ENCODE data around the gene C11orf65.
"Not testable (repeated sequence)": the region's sequence is repeated elsewhere in the genome, so short reads cannot be mapped to it uniquely, and the experiment has no call there.

Gene C11orf65

GRCh38 chr11:108388576-108388975 is 78.8 kb downstream of the C11orf65 start:
- no peak for TF ChIP-seq CTCF (conservative IDR thresholded peaks at IDR 0.05; ENCODE audit: low read depth)
- no peak for DNase-seq (ENCODE audit: low spot score)
- H3K27ac ChIP-seq, result no peak overlapping the region
- POLR2A ChIA-PET (ENCODE audit: low non-redundant PET), result no interaction called here
- CTCF ChIA-PET, result no interaction called here

DNA sequence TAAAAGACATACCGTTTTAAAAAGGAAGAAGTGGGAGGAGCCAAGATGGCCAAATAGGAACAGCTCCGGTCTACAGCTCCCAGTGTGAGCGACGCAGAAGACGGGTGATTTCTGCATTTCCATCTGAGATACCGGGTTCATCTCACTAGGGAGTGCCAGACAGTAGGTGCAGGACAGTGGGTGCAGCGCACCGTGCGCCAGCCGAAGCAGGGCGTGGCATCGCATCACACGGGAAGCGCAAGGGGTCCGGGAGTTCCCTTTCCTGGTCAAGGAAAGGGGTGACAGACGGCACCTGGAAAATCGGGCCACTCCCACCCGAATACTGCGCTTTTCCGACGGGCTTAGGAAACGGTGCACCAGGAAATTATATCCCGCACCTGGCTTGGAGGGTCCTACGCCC is 93.8 kb downstream of the C11orf65 start:
- H3K27ac ChIP-seq; POLR2A ChIA-PET (ENCODE audit: low non-redundant PET); DNase-seq (ENCODE audit: low spot score); CTCF ChIA-PET: not testable (repeated sequence)

DNA sequence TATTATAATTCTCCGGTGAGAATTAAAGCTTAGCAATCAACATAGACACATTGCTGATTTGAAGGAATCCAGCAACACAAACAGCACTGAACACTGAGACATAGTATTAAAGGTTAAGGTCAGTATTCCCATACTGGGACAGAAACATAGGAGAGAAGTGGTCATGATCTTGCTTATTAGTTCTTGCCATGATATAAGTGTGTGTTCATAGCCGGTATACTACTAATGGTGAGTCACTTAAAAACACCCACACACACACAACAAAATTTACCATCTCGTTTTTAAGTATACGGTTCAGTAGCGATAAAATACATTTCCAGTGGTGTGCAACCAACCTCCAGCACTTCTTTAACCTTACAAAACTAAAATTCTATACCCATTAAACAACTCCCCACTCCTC is 96.3 kb downstream of the C11orf65 start:
- no peak overlapping the region for H3K27ac ChIP-seq
- no peak for TF ChIP-seq CTCF (conservative IDR thresholded peaks at IDR 0.05; ENCODE audit: low read depth)
- POLR2A ChIA-PET (ENCODE audit: low non-redundant PET), result no interaction called here
- DNase-seq (ENCODE audit: low spot score), result no peak
- CTCF ChIA-PET, result no interaction called here

DNA sequence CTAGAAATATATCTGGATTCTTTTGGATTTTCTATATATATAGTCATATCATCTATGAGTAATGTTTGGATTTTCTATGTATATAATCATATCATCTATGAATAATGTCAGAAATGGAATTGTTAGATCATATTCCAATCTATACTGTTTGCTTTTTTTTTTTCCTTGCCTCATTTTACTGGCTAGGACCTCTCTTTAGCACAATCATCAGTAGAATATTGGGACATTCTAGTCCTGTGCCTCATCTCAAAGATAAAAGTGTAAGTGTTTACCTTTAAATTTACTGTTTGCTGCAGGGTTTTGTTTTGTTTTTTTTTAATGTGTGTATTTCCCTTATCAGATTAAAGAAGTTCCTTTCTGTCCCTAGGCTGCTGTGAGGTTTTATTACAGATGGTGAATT is 97.0 kb downstream of the C11orf65 start:
- ChIA-PET POLR2A (ENCODE audit: low non-redundant PET) (no interaction called here), CTCF (interaction anchor here (0.7 kb wide), 1 partner anchor 1543 kb away, joined by 3 read pairs; no protein-coding TSS in a partner anchor)
- TF ChIP-seq CTCF (conservative IDR thresholded peaks at IDR 0.05; ENCODE audit: low read depth), result no peak
- no peak for DNase-seq (ENCODE audit: low spot score)
- H3K27ac ChIP-seq, result no peak overlapping the region

- no peak for TF ChIP-seq CTCF (conservative IDR thresholded peaks at IDR 0.05; ENCODE audit: low read depth)
- DNase-seq (ENCODE audit: low spot score), result no peak
- H3K27ac ChIP-seq, result no peak overlapping the region
- ChIA-PET POLR2A (ENCODE audit: low non-redundant PET) (no interaction called here), CTCF (interaction anchor here (0.6 kb wide), 1 partner anchor 540 kb away, joined by 3 read pairs; no protein-coding TSS in a partner anchor)
Measured at GRCh38 chr11:108369064-108369463, 98.3 kb downstream of the C11orf65 start.

DNA sequence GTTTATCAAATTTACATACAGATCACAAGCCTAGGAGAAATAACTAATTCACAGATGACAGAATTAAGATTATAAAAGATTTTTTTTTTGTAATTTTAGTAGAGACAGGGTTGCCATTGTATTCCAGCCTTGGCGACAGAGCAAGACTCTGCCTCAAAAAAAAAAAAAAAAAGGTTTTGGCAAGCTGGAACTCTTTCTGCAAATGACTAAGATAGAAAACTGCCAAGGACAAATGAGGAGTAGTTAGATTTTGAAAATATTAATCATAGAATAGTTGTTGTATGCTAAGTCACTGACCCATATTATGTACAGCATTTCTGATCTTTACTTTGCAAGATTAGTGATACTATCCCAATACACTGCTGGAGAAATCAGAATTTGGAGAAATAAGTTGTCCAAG is 99.2 kb downstream of the C11orf65 start:
- DNase-seq (ENCODE audit: low spot score), result no peak
- H3K27ac ChIP-seq, result no peak overlapping the region
- no peak for TF ChIP-seq CTCF (conservative IDR thresholded peaks at IDR 0.05; ENCODE audit: low read depth)
- ChIA-PET CTCF (interaction anchor here (0.6 kb wide), 1 partner anchor 539 kb away, joined by 3 read pairs; no protein-coding TSS in a partner anchor), POLR2A (ENCODE audit: low non-redundant PET) (no interaction called here)

GRCh38 chr11:108364159-108364558 is 103.2 kb downstream of the C11orf65 start:
- H3K27ac ChIP-seq, result no peak overlapping the region
- no peak for TF ChIP-seq CTCF (conservative IDR thresholded peaks at IDR 0.05; ENCODE audit: low read depth)
- ChIA-PET CTCF (no interaction called here), POLR2A (ENCODE audit: low non-redundant PET) (no interaction called here)
- DNase-seq (ENCODE audit: low spot score), result no peak

Measured in RWPE1 (cell line).